Measurements from ENCODE around the gene ATXN7.

DNA sequence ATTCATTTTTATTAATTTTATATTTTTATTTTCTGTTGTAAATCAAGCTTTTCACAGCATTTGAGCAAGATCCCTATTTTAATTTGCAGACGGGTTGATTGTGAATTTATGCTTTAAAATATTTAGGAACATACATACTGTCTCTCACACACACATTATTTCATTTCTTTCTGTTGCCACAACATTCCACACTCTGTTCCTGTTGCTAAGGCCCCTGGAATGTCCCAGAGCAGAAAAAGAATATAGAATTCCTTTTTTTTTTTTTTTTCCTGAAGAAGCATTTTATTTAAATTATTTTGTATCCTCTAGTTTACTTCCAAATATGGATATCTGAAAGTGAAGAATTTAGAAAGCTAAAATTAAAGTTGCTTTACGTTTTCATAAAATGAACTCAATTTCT, 85.3 kb downstream of the ATXN7 start:
- TF ChIP-seq, protein P1, sequence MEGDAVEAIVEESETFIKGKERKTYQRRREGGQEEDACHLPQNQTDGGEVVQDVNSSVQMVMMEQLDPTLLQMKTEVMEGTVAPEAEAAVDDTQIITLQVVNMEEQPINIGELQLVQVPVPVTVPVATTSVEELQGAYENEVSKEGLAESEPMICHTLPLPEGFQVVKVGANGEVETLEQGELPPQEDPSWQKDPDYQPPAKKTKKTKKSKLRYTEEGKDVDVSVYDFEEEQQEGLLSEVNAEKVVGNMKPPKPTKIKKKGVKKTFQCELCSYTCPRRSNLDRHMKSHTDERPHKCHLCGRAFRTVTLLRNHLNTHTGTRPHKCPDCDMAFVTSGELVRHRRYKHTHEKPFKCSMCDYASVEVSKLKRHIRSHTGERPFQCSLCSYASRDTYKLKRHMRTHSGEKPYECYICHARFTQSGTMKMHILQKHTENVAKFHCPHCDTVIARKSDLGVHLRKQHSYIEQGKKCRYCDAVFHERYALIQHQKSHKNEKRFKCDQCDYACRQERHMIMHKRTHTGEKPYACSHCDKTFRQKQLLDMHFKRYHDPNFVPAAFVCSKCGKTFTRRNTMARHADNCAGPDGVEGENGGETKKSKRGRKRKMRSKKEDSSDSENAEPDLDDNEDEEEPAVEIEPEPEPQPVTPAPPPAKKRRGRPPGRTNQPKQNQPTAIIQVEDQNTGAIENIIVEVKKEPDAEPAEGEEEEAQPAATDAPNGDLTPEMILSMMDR (IDR thresholded peaks at IDR 0.05) = no peak
- no peak for TF ChIP-seq POLR2A (IDR thresholded peaks at IDR 0.05)
